ENCODE results near the gene SFRP2.

SFRP2 gene

GRCh38 chr4:153766758-153767157 is 22.1 kb downstream of the SFRP2 start:
- DNase-seq, result no peak

GRCh38 chr4:153765894-153766293 is 23.0 kb downstream of the SFRP2 start:
- DNase-seq, result no peak

- no peak for DNase-seq
Observed at GRCh38 chr4:153764601-153765368, 24.1 kb downstream of the SFRP2 start.

DNA sequence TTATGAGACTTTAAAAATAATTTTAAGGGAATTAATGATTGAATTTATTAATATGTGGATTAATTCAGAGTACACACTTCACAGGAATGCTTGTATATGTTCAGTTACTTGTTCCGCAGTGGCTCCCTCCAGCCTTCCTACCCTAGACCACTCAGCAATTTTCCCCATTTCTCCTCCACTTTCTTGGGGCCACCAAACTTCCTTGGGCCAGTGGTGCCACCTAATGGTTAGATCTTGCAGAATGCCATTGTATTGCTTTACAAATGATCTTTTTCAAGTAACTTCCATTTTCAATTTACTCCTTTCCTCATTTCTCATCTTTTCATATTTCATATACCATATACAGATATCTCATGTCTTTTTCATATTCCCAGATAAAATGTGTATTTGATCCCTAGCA is 25.5 kb downstream of the SFRP2 start:
- no peak for DNase-seq

GRCh38 chr4:153759407-153760316 is 29.2 kb downstream of the SFRP2 start, which contains the start of gene RNF175:
RNF175 (minus strand) TSS chr4:153760024; CDS start chr4:153759862, 162 bp downstream.
- DNase-seq, result peak; percentile 70

- no peak for DNase-seq
Observed at GRCh38 chr4:153758688-153759406, 30.0 kb downstream of the SFRP2 start.

DNA sequence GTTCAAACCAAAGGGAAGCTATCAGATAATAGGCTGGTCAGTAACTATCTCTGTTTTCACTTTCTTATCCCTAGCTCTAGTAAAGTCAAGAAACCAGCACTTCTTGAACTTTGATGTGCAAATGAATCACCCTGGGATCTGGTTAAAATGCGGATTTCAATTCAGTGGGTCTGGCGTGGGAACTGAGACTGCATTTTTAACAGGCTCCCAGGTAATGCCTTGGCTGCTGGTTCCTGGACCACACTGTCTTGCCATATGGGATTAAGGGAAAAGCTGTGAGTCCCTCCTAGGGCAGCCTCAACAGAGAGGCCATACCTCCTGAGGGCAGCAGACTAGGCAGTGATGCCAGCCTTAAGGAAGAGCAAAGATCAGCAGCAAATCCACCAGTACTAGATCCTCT is 30.7 kb downstream of the SFRP2 start:
- no peak for DNase-seq

DNA sequence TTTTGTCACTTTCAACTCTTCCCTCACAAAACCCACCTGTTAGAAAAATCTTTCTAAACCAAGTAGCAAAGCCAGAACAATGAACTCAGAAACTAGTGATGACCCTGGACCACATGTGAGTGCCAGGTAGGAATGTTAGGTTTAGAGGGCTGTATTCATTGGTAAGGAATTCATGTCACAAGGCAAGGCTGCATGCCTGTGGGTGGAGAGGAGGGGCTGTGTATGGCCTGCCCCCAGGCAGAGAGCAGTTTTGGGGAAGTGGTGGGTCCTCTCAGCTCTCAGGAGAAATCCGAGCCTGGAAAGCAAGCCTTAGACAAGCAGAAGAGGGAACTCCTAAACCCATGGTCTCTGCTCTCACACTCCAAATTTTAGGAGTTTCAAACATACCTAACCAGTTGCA is 31.5 kb downstream of the SFRP2 start:
- DNase-seq, result peak; percentile 90

GRCh38 chr4:153755186-153755585 is 33.7 kb downstream of the SFRP2 start:
- no peak for DNase-seq

GRCh38 chr4:153750197-153750817 is 38.6 kb downstream of the SFRP2 start:
- peak; percentile 87 for DNase-seq

- DNase-seq, result peak; percentile 88
Observed at GRCh38 chr4:153748378-153748777, 40.5 kb downstream of the SFRP2 start.

DNA sequence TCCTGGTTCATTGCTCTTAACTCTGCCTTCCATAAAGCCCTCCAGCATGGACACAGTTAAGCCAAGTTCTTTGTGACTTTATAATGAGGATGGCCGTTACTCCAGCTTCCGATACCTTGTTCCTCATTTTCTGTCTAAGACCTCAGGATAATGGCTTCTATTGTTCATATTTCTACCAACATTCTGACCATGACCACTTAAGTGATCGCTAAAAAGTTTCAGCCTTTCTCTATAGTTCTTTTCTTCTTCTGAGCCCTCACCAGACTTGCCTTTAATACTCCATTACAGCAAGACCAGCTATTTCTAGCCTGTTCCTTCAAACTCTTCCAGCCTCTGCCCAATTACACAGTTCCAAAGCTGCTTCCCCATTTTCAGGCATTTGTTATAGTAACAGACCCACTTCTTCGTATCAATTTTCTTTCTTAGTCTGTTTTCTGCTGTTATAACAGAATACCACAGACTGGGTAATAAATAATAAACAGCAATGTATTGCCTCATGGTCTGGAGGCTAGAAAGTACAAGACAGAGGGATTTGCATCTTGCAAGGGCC is 41.4 kb downstream of the SFRP2 start:
- DNase-seq, result no peak

DNA sequence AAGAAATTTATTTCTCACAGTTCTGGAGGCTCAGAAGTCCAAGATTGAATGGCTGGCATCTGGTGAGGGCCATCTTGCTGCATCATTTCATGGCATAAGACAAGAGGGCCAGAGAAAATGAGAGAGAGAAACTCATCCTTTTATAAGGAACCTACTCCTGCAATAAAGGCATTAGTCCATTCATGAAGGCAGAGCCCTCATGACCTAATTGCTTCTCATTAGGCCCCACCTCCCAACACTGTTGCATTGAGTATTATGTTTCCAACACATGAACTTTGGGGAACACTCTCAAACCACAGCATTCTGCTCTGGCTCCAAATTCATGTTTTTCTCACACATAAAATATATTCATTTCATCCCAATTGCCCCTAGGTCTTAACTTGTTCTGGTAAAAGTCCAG is 43.2 kb downstream of the SFRP2 start:
- DNase-seq, result no peak

DNA sequence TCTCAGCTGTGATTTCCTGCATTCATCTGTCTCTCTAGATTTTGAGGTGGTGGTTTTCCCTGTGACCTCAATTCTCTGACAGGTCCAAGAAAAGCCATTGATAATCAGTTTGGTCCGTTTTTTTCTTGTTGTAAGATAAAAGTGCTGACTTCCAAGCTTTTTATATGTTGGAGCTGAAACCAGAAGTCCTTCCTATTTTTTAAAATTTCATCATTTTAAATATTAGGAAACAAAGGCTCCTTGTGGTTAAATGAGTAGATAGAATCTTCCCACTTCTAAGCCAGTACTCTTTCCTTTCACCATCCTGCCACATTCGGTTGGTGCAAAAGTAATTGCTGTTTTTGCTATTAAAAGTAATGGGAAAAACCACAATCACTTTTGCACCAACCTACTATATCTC is 47.3 kb downstream of the SFRP2 start:
- no peak for DNase-seq

- no peak for DNase-seq
Observed at GRCh38 chr4:153735906-153736461, 52.9 kb downstream of the SFRP2 start.

DNA sequence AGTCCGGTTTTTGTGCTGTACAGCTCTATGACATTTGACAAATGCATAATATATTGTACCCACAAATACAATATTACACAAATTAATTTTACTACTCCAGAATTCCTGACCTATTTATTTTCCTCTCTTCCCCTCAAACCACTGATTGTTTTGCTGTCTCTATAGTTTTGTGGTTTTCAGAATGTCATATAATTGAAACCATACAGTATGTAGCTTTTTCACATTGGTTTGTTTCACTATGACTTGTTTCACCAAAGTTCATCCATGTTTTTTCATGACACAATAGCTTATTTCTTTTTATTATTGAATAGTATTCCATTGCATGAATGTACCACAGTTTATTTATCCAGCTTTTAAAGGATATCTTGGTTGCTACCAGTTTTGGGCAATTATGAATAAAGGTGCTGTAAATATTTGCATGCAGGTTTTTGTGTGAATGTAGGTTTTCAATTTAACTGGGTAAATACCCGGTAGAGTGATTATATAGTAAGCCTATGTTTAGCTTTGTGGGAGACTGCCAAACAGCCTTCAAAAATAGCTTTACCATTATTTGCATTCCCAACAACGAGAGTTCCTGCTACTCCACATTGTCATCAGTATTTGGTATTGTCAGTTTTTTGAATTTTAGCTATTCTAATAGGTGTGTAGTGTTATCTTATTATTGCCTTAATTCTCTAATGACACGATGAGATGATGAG is 55.0 kb downstream of the SFRP2 start:
- DNase-seq, result no peak

DNA sequence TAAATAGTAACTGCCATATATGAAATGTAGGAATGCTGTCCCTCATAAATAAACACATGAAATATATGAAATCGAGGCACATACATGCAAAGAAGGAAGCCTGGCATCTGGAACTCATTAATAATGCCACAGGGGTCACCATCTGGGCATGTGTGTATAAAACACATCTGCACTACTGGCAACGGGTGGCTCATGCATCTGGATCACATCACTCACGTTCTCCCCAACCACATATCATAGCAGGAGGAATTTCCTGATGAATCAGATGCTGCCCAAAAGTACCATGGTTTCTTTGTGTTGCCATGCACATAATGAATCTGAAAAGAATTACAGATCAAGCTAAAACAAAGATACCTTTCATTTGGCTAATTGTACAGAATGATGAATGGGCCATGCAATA is 57.6 kb downstream of the SFRP2 start:
- DNase-seq, result no peak

Measured in islet precursor cell (in vitro differentiated cells).